Upper lobe of right lung (tissue), 1 donor: ENCODE measurements around the gene ATG2A. TPM values are rescaled to one million over a fixed set of nuclear protein-coding genes. Genes with fewer than 3 reads are reported as not detected.
A peak's percentile ranks its signal among the peaks of the same experiment; 100 is the strongest.

Experiments
- ATAC-seq: fragments of 200-7000 bp; cut with Tn5 transposase; one replicate; pipeline ENCODE4 v1.9.1; 2020; ENCODE audit warnings: mild to moderate bottlenecking, moderate library complexity
- DNase-seq: peaks from one replicate; pipeline ENCODE4 v3.0.0-alpha.2; 2020
- H3K27ac ChIP-seq: fragments of 200-600 bp; one replicate; pipeline ENCODE4 v1.8.0; 2022
- H3K27me3 ChIP-seq: fragments of 200-600 bp; one replicate; pipeline ENCODE4 v1.8.0; 2022; ENCODE audit warnings: mild to moderate bottlenecking
- H3K36me3 ChIP-seq: fragments of 200-600 bp; one replicate; pipeline ENCODE4 v1.8.0; 2022
- H3K4me1 ChIP-seq: fragments of 200-600 bp; one replicate; pipeline ENCODE4 v1.8.0; 2022
- H3K4me3 ChIP-seq: fragments of 200-600 bp; one replicate; pipeline ENCODE4 v1.8.0; 2022; ENCODE audit warnings: mild to moderate bottlenecking
- H3K9me3 ChIP-seq: fragments of 200-600 bp; one replicate; pipeline ENCODE4 v1.8.0; 2022
- CTCF ChIP-seq: fragments of 200-600 bp; IDR thresholded peaks from one replicate; pipeline ENCODE4 v1.8.0; 2022; ENCODE audit warnings: antibody characterized with exemption
- intact Hi-C: fragments of 100-400 bp; cut with DNase I; formaldehyde crosslinking; loops from one replicate; pipeline ENCODE4 v1.11.0; 2022
- total RNA-seq: library from RNA; stranded (reverse); fragmentation: NEBNext Ultra II Directional; extraction: Animal tissue kit (Norgen Biotek cat#: 25700); gene quantifications from one replicate; pipeline ENCODE4 v1.2.1, GENCODE V29; 2021
- donor health status: DM: no; HTN: yes; CAD: no; lungs with severe emphysema.

Gene ATG2A
- total RNA-seq, 1 donor from 2014 or later = 23.2 TPM

GRCh38 chr11:64875369-64876228 is 41.4 kb downstream of the ATG2A start:
- peak overlapping the region; percentile 88 for H3K27ac ChIP-seq
- H3K4me3 ChIP-seq = peak overlapping the region; percentile 99
- TF ChIP-seq CTCF = no peak
- peaks cover 70% of the 10 kb centered on the region for H3K4me1 ChIP-seq
- ATAC-seq (no peak), DNase-seq (no peak)
- no peaks in the 10 kb centered on the region for H3K27me3 ChIP-seq
- intact Hi-C loops = no loop called here
- peaks cover 37% of the 10 kb centered on the region for H3K36me3 ChIP-seq
- H3K9me3 ChIP-seq = no peaks in the 10 kb centered on the region

GRCh38 chr11:64874308-64875240 is 42.4 kb downstream of the ATG2A start:
- Histone ChIP-seq H3K4me1 (peaks cover 71% of the 10 kb centered on the region), H3K9me3 (no peaks in the 10 kb centered on the region), H3K4me3 (peak overlapping the region; percentile 99), H3K27me3 (no peaks in the 10 kb centered on the region), H3K27ac (peak overlapping the region; percentile 25), H3K36me3 (peaks cover 37% of the 10 kb centered on the region)
- DNase-seq (no peak), ATAC-seq (no peak)
- intact Hi-C loops = no loop called here
- no peak for TF ChIP-seq CTCF

- DNase-seq (no peak), ATAC-seq (no peak)
- Histone ChIP-seq H3K9me3 (no peaks in the 10 kb centered on the region), H3K4me1 (peaks cover 80% of the 10 kb centered on the region), H3K27me3 (no peaks in the 10 kb centered on the region), H3K4me3 (no peak overlapping the region), H3K36me3 (peaks cover 39% of the 10 kb centered on the region), H3K27ac (peak overlapping the region; percentile 13)
- TF ChIP-seq CTCF = no peak
- intact Hi-C loops = no loop called here
Observed at GRCh38 chr11:64872790-64873488, 44.1 kb downstream of the ATG2A start.

- H3K36me3 ChIP-seq = peaks cover 43% of the 10 kb centered on the region
- no peaks in the 10 kb centered on the region for H3K9me3 ChIP-seq
- peaks cover 77% of the 10 kb centered on the region for H3K4me1 ChIP-seq
- peak overlapping the region; percentile 78 for H3K27ac ChIP-seq
- no peaks in the 10 kb centered on the region for H3K27me3 ChIP-seq
- peak overlapping the region; percentile 10 for H3K4me3 ChIP-seq
- DNase-seq (no peak), ATAC-seq (no peak)
- no peak for TF ChIP-seq CTCF
- intact Hi-C loops = no loop called here
Observed at GRCh38 chr11:64871492-64871891, 45.5 kb downstream of the ATG2A start.

GRCh38 chr11:64870893-64871466 is 46.0 kb downstream of the ATG2A start:
- intact Hi-C loops = no loop called here
- no peak for TF ChIP-seq CTCF
- H3K9me3 ChIP-seq = no peaks in the 10 kb centered on the region
- peaks cover 77% of the 10 kb centered on the region for H3K4me1 ChIP-seq
- peaks cover 43% of the 10 kb centered on the region for H3K36me3 ChIP-seq
- no peaks in the 10 kb centered on the region for H3K27me3 ChIP-seq
- DNase-seq (no peak), ATAC-seq (no peak)
- peak overlapping the region; percentile 78 for H3K27ac ChIP-seq
- H3K4me3 ChIP-seq = peak overlapping the region; percentile 10
